GM12878 (cell line): Measurements from ENCODE around the gene PPP1R1B. TPM values are rescaled to one million over a fixed set of nuclear protein-coding genes. Genes with fewer than 3 reads are reported as not detected.

Experiments used
- ATAC-seq: fragments of 200-7000 bp; cut with Tn5 transposase; 3 replicates; pipeline ENCODE4 v1.9.1; 2020; ENCODE audit warnings: mild to moderate bottlenecking, moderate library complexity
- BruUV-seq: library from RNA; stranded (reverse); fragments of 400-500 nt; replicated peaks from 2 replicates; lab custom pipeline; 2021; lab: Mats Ljungman, UMichigan
- CTCF ChIA-PET: fragments of 300-600 bp; sonication (Branson Sonifier 250); formaldehyde crosslinking; extraction: SDS; loops from one replicate; lab custom pipeline; 2021; ENCODE audit warnings: inconsistent platforms; lab: Yijun Ruan, JAX
- POLR2A ChIA-PET: fragments of 350-600 bp; formaldehyde crosslinking; extraction: SDS; loops from one replicate; lab custom pipeline; 2021; ENCODE audit warnings: inconsistent platforms; lab: Charles Lee
- RAD21 ChIA-PET: fragments of 300-600 bp; sonication (Branson Sonifier 250); formaldehyde crosslinking; loops from one replicate; lab custom pipeline; 2023; ENCODE audit warnings: antibody characterized with exemption; ENCODE audit not compliant: unreplicated experiment; lab: Charles Lee
- SMC1A ChIA-PET: fragments of 300-600 bp; sonication (Branson Sonifier 250); formaldehyde crosslinking; loops from one replicate; lab custom pipeline; 2023; ENCODE audit not compliant: unreplicated experiment, uncharacterized antibody; lab: Charles Lee
- DNase-seq: peaks from one replicate; pipeline ENCODE4 v3.0.0-alpha.2; 2011; ENCODE audit warnings: low read depth, low spot score
- FAIRE-seq: peaks from 3 replicates; lab custom pipeline; 2011; peaks lifted over from hg19 to GRCh38; lab: Jason Lieb, UNC
- H2AFZ ChIP-seq: 2 replicates; pipeline ENCODE4 v1.6.0; 2011; ENCODE audit warnings: low read depth, low read length, control low read depth; ENCODE audit not compliant: control insufficient read depth
- H3K27ac ChIP-seq: 2 replicates; pipeline ENCODE4 v1.5.1; 2011; ENCODE audit warnings: control low read depth; ENCODE audit not compliant: control insufficient read depth, insufficient read depth
- H3K27me3 ChIP-seq, 2 experiments: replicated peaks in 1 of 2; 2 replicates each; pipeline versions ENCODE4 v1.6.0 to v1.6.1; 2011; ENCODE audit warnings: low read length in 1 of 2; ENCODE audit not compliant: control insufficient read depth in 2 of 2, insufficient read depth in 2 of 2
- H3K36me3 ChIP-seq, 2 experiments: 2 replicates each; pipeline ENCODE4 v1.5.1; 2011; ENCODE audit warnings: low read length in 1 of 2; ENCODE audit not compliant: control insufficient read depth in 2 of 2, insufficient read depth in 2 of 2
- H3K4me1 ChIP-seq: 2 replicates; pipeline ENCODE4 v1.6.1; 2011; ENCODE audit warnings: mild to moderate bottlenecking, low read length, moderate library complexity, mixed read lengths; ENCODE audit not compliant: control insufficient read depth, insufficient read depth
- H3K4me2 ChIP-seq: 2 replicates; pipeline ENCODE4 v1.6.0; 2011; ENCODE audit warnings: control low read depth; ENCODE audit not compliant: control insufficient read depth, insufficient read depth
- H3K4me3 ChIP-seq: fragments of 200-600 bp; sonication (generic); 2 replicates; pipeline ENCODE4 v1.5.1; 2016
- H3K79me2 ChIP-seq: 2 replicates; pipeline ENCODE4 v1.6.0; 2011; ENCODE audit warnings: low read length; ENCODE audit not compliant: control insufficient read depth, insufficient read depth
- H3K9ac ChIP-seq: 2 replicates; pipeline ENCODE4 v1.8.0; 2011; ENCODE audit warnings: low read length, control low read depth, mixed read lengths; ENCODE audit not compliant: control insufficient read depth, insufficient read depth
- H3K9me3 ChIP-seq: replicated peaks from 3 replicates; pipeline ENCODE4 v1.5.1; 2011; ENCODE audit warnings: mild to moderate bottlenecking, low read length; ENCODE audit not compliant: control insufficient read depth, insufficient read depth
- H4K20me1 ChIP-seq: 2 replicates; pipeline ENCODE4 v1.6.0; 2011; ENCODE audit not compliant: control insufficient read depth, insufficient read depth
- BACH1 ChIP-seq: fragments of 450-650 bp; IDR thresholded peaks from 2 replicates; pipeline ENCODE4 v1.6.1; 2017; ENCODE audit warnings: mild to moderate bottlenecking, borderline replicate concordance
- KAT2A ChIP-seq: conservative IDR thresholded peaks from 2 replicates; pipeline ENCODE4 v1.6.1; 2011; ENCODE audit warnings: low read depth, low read length; ENCODE audit not compliant: control insufficient read depth
- NFYA ChIP-seq: IDR thresholded peaks from 2 replicates; pipeline ENCODE4 v1.6.1; 2011; ENCODE audit warnings: low read depth, mild to moderate bottlenecking, low read length, improper control_type of control experiment, borderline replicate concordance
- PAX8 ChIP-seq: fragments of 450-650 bp; IDR thresholded peaks from 2 replicates; pipeline ENCODE4 v1.6.1; 2017; ENCODE audit warnings: mild to moderate bottlenecking, moderate library complexity
- SIN3A ChIP-seq: IDR thresholded peaks from 2 replicates; pipeline ENCODE4 v1.6.1; 2012; ENCODE audit warnings: low read depth, low read length, improper control_type of control experiment
- SMC3 ChIP-seq: IDR thresholded peaks from 2 replicates; pipeline ENCODE4 v1.6.1; 2011; ENCODE audit warnings: low read length, improper control_type of control experiment, borderline replicate concordance
- STAT3 ChIP-seq: IDR thresholded peaks from 2 replicates; pipeline ENCODE4 v1.6.1; 2011; ENCODE audit warnings: low read depth, low read length, improper control_type of control experiment
- TAF1 ChIP-seq: IDR thresholded peaks from 2 replicates; pipeline ENCODE4 v1.6.1; 2011; ENCODE audit warnings: mild to moderate bottlenecking, low read depth, low read length, borderline replicate concordance
- YBX1 ChIP-seq: fragments of 450-650 bp; IDR thresholded peaks from 2 replicates; pipeline ENCODE4 v1.6.1; 2016; ENCODE audit warnings: antibody characterized with exemption
- ZNF217 ChIP-seq: fragments of 450-650 bp; IDR thresholded peaks from 2 replicates; pipeline ENCODE4 v1.6.1; 2017; ENCODE audit warnings: antibody characterized with exemption, mild to moderate bottlenecking
- ZSCAN29 ChIP-seq: fragments of 450-650 bp; IDR thresholded peaks from 2 replicates; pipeline ENCODE4 v1.6.1; 2017; ENCODE audit warnings: mild to moderate bottlenecking, moderate library complexity
- WGBS: methylation state at CpG from one replicate; pipeline ENCODE4 v1.1.6; 2016; ENCODE audit warnings: low lambda C conversion rate; ENCODE audit not compliant: insufficient replicate concordance, insufficient coverage; ENCODE audit errors: missing lambda C conversion rate; 5-methylcytosine and 5-hydroxymethylcytosine counted together
- in situ Hi-C: fragments of 300-500 bp; cut with MboI; formaldehyde crosslinking; loops from 9 replicates; pipeline ENCODE4 v1.14.3; 2018; ENCODE audit warnings: mixed read lengths
- intact Hi-C: fragments of 100-400 bp; cut with micrococcal nuclease; formaldehyde crosslinking; loops from one replicate; pipeline ENCODE4 v1.14.2; 2022; ENCODE audit not compliant: unreplicated experiment
- polyA plus RNA-seq, 11 experiments: library from polyadenylated mRNA; depleted of rRNA in 4 of 11; unstranded in 6 of 11; stranded (reverse) in 5 of 11; fragments of >200 nt; fragmentation: Nextera tagmentation in 4 of 11; fragmentation: Illumina TruSeq in 1 of 11; extraction: Ambion mirVana in 4 of 11; extraction: Trizol in 1 of 11; gene quantifications; 1 replicate in 1 of 11; 2 replicates in 10 of 11; pipeline versions ENCODE4 v1.2.1 to v1.2.3, GENCODE V29; 2011 to 2016; ENCODE audit warnings: inconsistent platforms in 2 of 11, missing spikeins in 2 of 11, low read depth in 1 of 11
- total RNA-seq, 4 experiments: library from RNA; depleted of rRNA in 3 of 4; stranded (reverse); fragments of >200 nt in 3 of 4; fragmentation: Illumina TruSeq in 1 of 4; extraction: Trizol in 1 of 4; gene quantifications; 2 replicates each; pipeline versions ENCODE4 v1.2.1 to v1.2.3, GENCODE V29; 2013 to 2021
- TF ChIP-seq, protein P1 (sequence below): fragments of 450-650 bp; formaldehyde crosslinking; IDR thresholded peaks from 2 replicates; pipeline ENCODE4 v1.5.0; 2022; ENCODE audit warnings: mild to moderate bottlenecking, missing genetic modification characterization
- TF ChIP-seq, protein P2 (sequence below), 3 experiments: IDR thresholded peaks in 2 of 3; conservative IDR thresholded peaks in 1 of 3; 2 replicates each; pipeline ENCODE4 v1.5.1; 2011; ENCODE audit warnings: low read depth in 3 of 3, low read length in 3 of 3, mild to moderate bottlenecking in 3 of 3, control low read depth in 2 of 3, moderate library complexity in 2 of 3, inconsistent platforms in 1 of 3, mixed read lengths in 1 of 3; ENCODE audit not compliant: control insufficient read depth in 2 of 3, insufficient read depth in 1 of 3; ENCODE audit errors: extremely low read depth in 1 of 3

PPP1R1B gene
- total and polyA plus RNA-seq, 10 of the 15 experiments (the other 5 are each of a cell fraction or from before 2014, with no cell fraction given) = 0.08 TPM; not detected in 9

DNA sequence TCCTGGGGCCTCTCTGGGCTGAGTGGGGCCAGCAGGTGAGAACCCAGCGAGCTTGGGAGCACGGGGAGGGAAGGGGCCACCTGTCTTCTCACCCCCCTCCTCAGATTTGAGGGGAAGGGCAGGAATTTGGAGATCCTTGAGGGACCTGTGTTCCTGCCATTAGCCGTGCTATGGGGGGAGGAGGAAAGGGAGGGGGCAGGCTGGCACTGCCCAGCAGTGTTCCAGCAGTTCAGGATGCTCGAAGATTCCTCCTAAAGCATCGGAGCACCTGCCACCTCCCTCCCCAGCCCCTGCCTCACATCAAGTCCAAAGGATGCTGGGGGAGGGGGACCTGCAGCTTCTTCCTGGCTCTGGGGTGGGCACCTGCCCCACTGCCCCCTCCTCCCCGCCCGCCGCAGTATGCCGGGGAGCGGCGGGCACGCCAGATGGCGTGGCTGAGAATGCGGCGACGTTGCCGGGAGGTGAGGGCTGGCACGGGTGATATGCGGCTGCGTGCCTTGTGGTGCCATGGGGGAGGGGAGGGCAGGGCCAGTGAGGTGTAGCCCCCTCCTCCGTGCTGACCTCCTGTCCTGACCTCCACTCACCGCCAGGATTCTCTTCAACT, 14.4 kb upstream of the PPP1R1B start:
- no peak for TF ChIP-seq NFYA
- TF ChIP-seq BACH1 = no peak
- no peak for TF ChIP-seq PAX8
- no peak for TF ChIP-seq ZNF217
- no peak for TF ChIP-seq SMC3
- TF ChIP-seq YBX1 = no peak
- no peak for TF ChIP-seq STAT3
- TF ChIP-seq KAT2A = no peak
- TF ChIP-seq ZSCAN29 = no peak
- no peak for TF ChIP-seq TAF1
- TF ChIP-seq, protein P1, sequence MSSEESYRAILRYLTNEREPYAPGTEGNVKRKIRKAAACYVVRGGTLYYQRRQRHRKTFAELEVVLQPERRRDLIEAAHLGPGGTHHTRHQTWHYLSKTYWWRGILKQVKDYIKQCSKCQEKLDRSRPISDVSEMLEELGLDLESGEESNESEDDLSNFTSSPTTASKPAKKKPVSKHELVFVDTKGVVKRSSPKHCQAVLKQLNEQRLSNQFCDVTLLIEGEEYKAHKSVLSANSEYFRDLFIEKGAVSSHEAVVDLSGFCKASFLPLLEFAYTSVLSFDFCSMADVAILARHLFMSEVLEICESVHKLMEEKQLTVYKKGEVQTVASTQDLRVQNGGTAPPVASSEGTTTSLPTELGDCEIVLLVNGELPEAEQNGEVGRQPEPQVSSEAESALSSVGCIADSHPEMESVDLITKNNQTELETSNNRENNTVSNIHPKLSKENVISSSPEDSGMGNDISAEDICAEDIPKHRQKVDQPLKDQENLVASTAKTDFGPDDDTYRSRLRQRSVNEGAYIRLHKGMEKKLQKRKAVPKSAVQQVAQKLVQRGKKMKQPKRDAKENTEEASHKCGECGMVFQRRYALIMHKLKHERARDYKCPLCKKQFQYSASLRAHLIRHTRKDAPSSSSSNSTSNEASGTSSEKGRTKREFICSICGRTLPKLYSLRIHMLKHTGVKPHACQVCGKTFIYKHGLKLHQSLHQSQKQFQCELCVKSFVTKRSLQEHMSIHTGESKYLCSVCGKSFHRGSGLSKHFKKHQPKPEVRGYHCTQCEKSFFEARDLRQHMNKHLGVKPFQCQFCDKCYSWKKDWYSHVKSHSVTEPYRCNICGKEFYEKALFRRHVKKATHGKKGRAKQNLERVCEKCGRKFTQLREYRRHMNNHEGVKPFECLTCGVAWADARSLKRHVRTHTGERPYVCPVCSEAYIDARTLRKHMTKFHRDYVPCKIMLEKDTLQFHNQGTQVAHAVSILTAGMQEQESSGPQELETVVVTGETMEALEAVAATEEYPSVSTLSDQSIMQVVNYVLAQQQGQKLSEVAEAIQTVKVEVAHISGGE (CRISPR knock-in tag) = no peak
- TF ChIP-seq, protein P2, sequence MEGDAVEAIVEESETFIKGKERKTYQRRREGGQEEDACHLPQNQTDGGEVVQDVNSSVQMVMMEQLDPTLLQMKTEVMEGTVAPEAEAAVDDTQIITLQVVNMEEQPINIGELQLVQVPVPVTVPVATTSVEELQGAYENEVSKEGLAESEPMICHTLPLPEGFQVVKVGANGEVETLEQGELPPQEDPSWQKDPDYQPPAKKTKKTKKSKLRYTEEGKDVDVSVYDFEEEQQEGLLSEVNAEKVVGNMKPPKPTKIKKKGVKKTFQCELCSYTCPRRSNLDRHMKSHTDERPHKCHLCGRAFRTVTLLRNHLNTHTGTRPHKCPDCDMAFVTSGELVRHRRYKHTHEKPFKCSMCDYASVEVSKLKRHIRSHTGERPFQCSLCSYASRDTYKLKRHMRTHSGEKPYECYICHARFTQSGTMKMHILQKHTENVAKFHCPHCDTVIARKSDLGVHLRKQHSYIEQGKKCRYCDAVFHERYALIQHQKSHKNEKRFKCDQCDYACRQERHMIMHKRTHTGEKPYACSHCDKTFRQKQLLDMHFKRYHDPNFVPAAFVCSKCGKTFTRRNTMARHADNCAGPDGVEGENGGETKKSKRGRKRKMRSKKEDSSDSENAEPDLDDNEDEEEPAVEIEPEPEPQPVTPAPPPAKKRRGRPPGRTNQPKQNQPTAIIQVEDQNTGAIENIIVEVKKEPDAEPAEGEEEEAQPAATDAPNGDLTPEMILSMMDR (IDR thresholded peaks at IDR 0.05 in 2 of 3, conservative IDR thresholded peaks at IDR 0.05 in 1 of 3; ENCODE audit: control insufficient read depth in 2 of 3, extremely low read depth in 1 of 3, insufficient read depth in 1 of 3, low read depth in 3 of 3, low read length in 3 of 3) = no peak
- TF ChIP-seq SIN3A = no peak
- intact Hi-C loops = no loop called here
- POLR2A ChIA-PET = no interaction called here
- DNase-seq (no peak), ATAC-seq (no peak), FAIRE-seq (no peak)
- 69% methylated on average over 20 of the region's 22 CpGs for WGBS
- SMC1A ChIA-PET = interaction anchor here (1.2 kb wide), 1 partner anchor 9 kb away, joined by 5 read pairs; no protein-coding TSS in a partner anchor
- Histone ChIP-seq H3K27ac (no peak overlapping the region), H3K36me3 (no peaks in the 10 kb centered on the region), H3K9me3 (no peaks in the 10 kb centered on the region), H3K27me3 (peaks cover 0 to 10% of the 10 kb centered on the region in 2 experiments; a peak in 3 of 4 replicates), H4K20me1 (no peaks in the 10 kb centered on the region), H3K9ac (no peak overlapping the region), H3K4me2 (no peak overlapping the region), H3K79me2 (no peaks in the 10 kb centered on the region), H3K4me3 (no peak overlapping the region), H3K4me1 (no peaks in the 10 kb centered on the region; the same call in 1 of the 2 replicates), H2AFZ (no peak overlapping the region)
- RAD21 ChIA-PET = no interaction called here
- in situ Hi-C loops = no loop called here
- CTCF ChIA-PET = interaction anchor here (1.1 to 1.5 kb wide), 3 partner anchors 9 to 65 kb away, joined by 3 to 9 read pairs (median 4); no protein-coding TSS in a partner anchor
- BruUV-seq = no TSS peak
